Liver (tissue), 9 donors: ENCODE data around the gene CD40. TPM values are rescaled to one million over a fixed set of nuclear protein-coding genes. Genes with fewer than 3 reads are reported as not detected.
A peak's percentile ranks its signal among the peaks of the same experiment; 100 is the strongest.

ENCODE experiments used
- DNase-seq: peaks from one replicate; pipeline ENCODE4 v3.0.0-alpha.2; 2017; ENCODE audit warnings: low spot score
- H3K27ac ChIP-seq, 2 donors: one replicate each; pipeline ENCODE4 v1.7.0; 2013; ENCODE audit warnings: inconsistent platforms in 2 of 2, low read length in 2 of 2, control low read depth in 1 of 2, low read depth in 1 of 2, mild to moderate bottlenecking in 1 of 2
- H3K27me3 ChIP-seq, 4 donors: one replicate each; pipeline versions ENCODE4 v1.6.1 to v1.7.0; 2013; ENCODE audit warnings: low read length in 3 of 4, inconsistent platforms in 1 of 4, mild to moderate bottlenecking in 1 of 4, moderate library complexity in 1 of 4; ENCODE audit not compliant: control insufficient read depth in 4 of 4, insufficient read depth in 4 of 4
- H3K36me3 ChIP-seq, 4 donors: one replicate each; pipeline versions ENCODE4 v1.6.1 to v1.7.0; 2013; ENCODE audit warnings: low read length in 3 of 4, mild to moderate bottlenecking in 3 of 4, low read depth in 1 of 4, moderate library complexity in 1 of 4; ENCODE audit not compliant: control insufficient read depth in 4 of 4, insufficient read depth in 3 of 4
- H3K4me1 ChIP-seq, 4 donors: one replicate each; pipeline versions ENCODE4 v1.6.1 to v1.7.0; 2013; ENCODE audit warnings: low read length in 3 of 4, mild to moderate bottlenecking in 3 of 4, moderate library complexity in 1 of 4; ENCODE audit not compliant: control insufficient read depth in 4 of 4, insufficient read depth in 4 of 4
- H3K4me3 ChIP-seq, 3 donors: one replicate each; pipeline versions ENCODE4 v1.6.1 to v1.7.0; 2013; ENCODE audit warnings: low read length in 3 of 3, control low read depth in 1 of 3, low read depth in 1 of 3, mild to moderate bottlenecking in 1 of 3
- H3K9ac ChIP-seq, 2 donors: one replicate each; pipeline ENCODE4 v1.7.0; 2013; ENCODE audit warnings: low read length in 2 of 2, mild to moderate bottlenecking in 2 of 2, moderate library complexity in 2 of 2, control low read depth in 1 of 2, low read depth in 1 of 2
- H3K9me3 ChIP-seq, 4 donors: one replicate each; pipeline versions ENCODE4 v1.6.1 to v1.7.0; 2013; ENCODE audit warnings: low read length in 3 of 4; ENCODE audit not compliant: control insufficient read depth in 4 of 4
- ATF3 ChIP-seq: IDR thresholded peaks from 2 replicates; pipeline ENCODE4 v1.6.1; 2016; ENCODE audit warnings: antibody characterized with exemption
- EGR1 ChIP-seq, 2 donors: IDR thresholded peaks; 2 replicates each; pipeline ENCODE4 v1.6.1; 2016 to 2018; ENCODE audit warnings: antibody characterized with exemption in 2 of 2, low read depth in 2 of 2
- FOXA1 ChIP-seq: IDR thresholded peaks from 2 replicates; pipeline ENCODE4 v1.6.1; 2016; ENCODE audit warnings: antibody characterized with exemption
- FOXA2 ChIP-seq: IDR thresholded peaks from 2 replicates; pipeline ENCODE4 v1.6.1; 2016; ENCODE audit warnings: antibody characterized with exemption
- GABPA ChIP-seq, 2 donors: IDR thresholded peaks in 1 of 2; conservative IDR thresholded peaks in 1 of 2; 2 replicates each; pipeline ENCODE4 v1.6.1; 2016; ENCODE audit warnings: antibody characterized with exemption in 2 of 2, mild to moderate bottlenecking in 1 of 2, moderate library complexity in 1 of 2
- HNF4A ChIP-seq, 2 donors: conservative IDR thresholded peaks; 2 replicates each; pipeline ENCODE4 v1.6.1; 2016; ENCODE audit warnings: antibody characterized with exemption in 2 of 2, mild to moderate bottlenecking in 2 of 2
- HNF4G ChIP-seq: IDR thresholded peaks from 2 replicates; pipeline ENCODE4 v1.6.1; 2016; ENCODE audit warnings: antibody characterized with exemption
- JUND ChIP-seq, 2 donors: IDR thresholded peaks; 2 replicates each; pipeline ENCODE4 v1.6.1; 2016; ENCODE audit warnings: antibody characterized with exemption in 2 of 2
- MAX ChIP-seq: IDR thresholded peaks from 2 replicates; pipeline ENCODE4 v1.6.1; 2016; ENCODE audit warnings: antibody characterized with exemption
- NR2F2 ChIP-seq: IDR thresholded peaks from 2 replicates; pipeline ENCODE4 v1.6.1; 2016; ENCODE audit warnings: antibody characterized with exemption
- RAD21 ChIP-seq, 2 donors: IDR thresholded peaks; 2 replicates each; pipeline ENCODE4 v1.6.1; 2016; ENCODE audit warnings: antibody characterized with exemption in 2 of 2, mild to moderate bottlenecking in 2 of 2
- RXRA ChIP-seq, 2 donors: IDR thresholded peaks; 2 replicates each; pipeline ENCODE4 v1.6.1; 2017 to 2018; ENCODE audit warnings: antibody characterized with exemption in 2 of 2, mild to moderate bottlenecking in 1 of 2
- SP1 ChIP-seq: IDR thresholded peaks from 2 replicates; pipeline ENCODE4 v1.6.1; 2018; ENCODE audit warnings: antibody characterized with exemption, mild to moderate bottlenecking
- TAF1 ChIP-seq: conservative IDR thresholded peaks from 2 replicates; pipeline ENCODE4 v1.6.1; 2016; ENCODE audit warnings: antibody characterized with exemption, mild to moderate bottlenecking
- YY1 ChIP-seq: IDR thresholded peaks from 2 replicates; pipeline ENCODE4 v1.6.1; 2016; ENCODE audit warnings: antibody characterized with exemption, mild to moderate bottlenecking
- WGBS: extraction: QIAGEN DNeasy Blood & Tissue Kit; methylation state at CpG from one replicate; pipeline ENCODE4 v1.1.7; 2013; 5-methylcytosine and 5-hydroxymethylcytosine counted together
- polyA plus RNA-seq, 2 donors: library from polyadenylated mRNA; stranded (reverse) in 1 of 2; unstranded in 1 of 2; fragments of 200-250 nt in 1 of 2; fragments of >200 nt in 1 of 2; fragmentation: Nextera tagmentation in 1 of 2; extraction: Ambion mirVana in 1 of 2; gene quantifications; one replicate each; pipeline versions ENCODE4 v1.2.1 to v1.2.3, GENCODE V29; 2013 to 2015
- total RNA-seq, 2 donors: library from RNA; depleted of rRNA; stranded (reverse); fragments of >200 nt; gene quantifications; one replicate each; pipeline ENCODE4 v1.2.3, GENCODE V29; 2014
- TF ChIP-seq, protein P1 (sequence below): fragments of 150-350 bp; IDR thresholded peaks from 2 replicates; pipeline ENCODE4 v1.5.1; 2017; ENCODE audit warnings: improper control_type of control experiment, low read depth, low read length; ENCODE audit not compliant: missing input control
- TF ChIP-seq, protein P2 (sequence below): IDR thresholded peaks from 2 replicates; pipeline ENCODE4 v1.6.1; 2016; ENCODE audit warnings: antibody characterized with exemption, mild to moderate bottlenecking
- donor health status: healthy.
- donor health status: healthy.
- donor health status: healthy.
- donor health status: healthy.
- donor health status: healthy.

CD40 gene
- total and polyA plus RNA-seq, 4 donors, result 2.2 to 9.4 (median 6.0) TPM

- peak overlapping the region; percentile 47 to 72 for H3K27ac ChIP-seq
- TF ChIP-seq GABPA (IDR thresholded peaks at IDR 0.05 in 1 of 2, conservative IDR thresholded peaks at IDR 0.05 in 1 of 2) (no peak), RXRA (IDR thresholded peaks at IDR 0.05) (no peak), MAX (no peak), RAD21 (IDR thresholded peaks at IDR 0.05) (no peak), ATF3 (no peak), HNF4A (conservative IDR thresholded peaks at IDR 0.05) (no peak), FOXA1 (no peak)
- H3K9ac ChIP-seq, result peak overlapping the region in 1 of 2 donors; percentile 50
- no peak for DNase-seq
- H3K36me3 ChIP-seq, result peaks cover 0 to 15% (median 4%) of the 10 kb centered on the region in 4 donors
- WGBS, result 24% methylated on average over 15 of the region's 15 CpGs
- no peaks in the 10 kb centered on the region for H3K27me3 ChIP-seq
- H3K4me3 ChIP-seq, result peak overlapping the region; percentile 49 to 59 (median 53)
- H3K9me3 ChIP-seq, result no peaks in the 10 kb centered on the region
- H3K4me1 ChIP-seq, result peaks cover 1 to 24% (median 14%) of the 10 kb centered on the region in 4 donors
Measured at GRCh38 chr20:46118481-46119020, 437 bp downstream of the CD40 start.

- Histone ChIP-seq H3K9me3 (no peaks in the 10 kb centered on the region), H3K27ac (peak overlapping the region in 1 of 2 donors; percentile 47), H3K36me3 (peaks cover 0 to 18% (median 6%) of the 10 kb centered on the region in 4 donors), H3K27me3 (no peaks in the 10 kb centered on the region), H3K4me1 (peaks cover 1 to 24% (median 14%) of the 10 kb centered on the region in 4 donors), H3K9ac (no peak overlapping the region), H3K4me3 (peak overlapping the region in 1 of 3 donors; percentile 11)
- TF ChIP-seq TAF1 (no peak), FOXA1 (no peak), JUND (IDR thresholded peaks at IDR 0.05) (no peak), EGR1 (IDR thresholded peaks at IDR 0.05; ENCODE audit: low read depth in 2 of 2) (no peak), HNF4A (conservative IDR thresholded peaks at IDR 0.05) (no peak), RAD21 (IDR thresholded peaks at IDR 0.05) (no peak), RXRA (IDR thresholded peaks at IDR 0.05) (no peak), YY1 (no peak), FOXA2 (no peak), NR2F2 (no peak), SP1 (no peak), HNF4G (no peak), MAX (no peak), GABPA (IDR thresholded peaks at IDR 0.05 in 1 of 2, conservative IDR thresholded peaks at IDR 0.05 in 1 of 2) (no peak)
- TF ChIP-seq, protein P1, sequence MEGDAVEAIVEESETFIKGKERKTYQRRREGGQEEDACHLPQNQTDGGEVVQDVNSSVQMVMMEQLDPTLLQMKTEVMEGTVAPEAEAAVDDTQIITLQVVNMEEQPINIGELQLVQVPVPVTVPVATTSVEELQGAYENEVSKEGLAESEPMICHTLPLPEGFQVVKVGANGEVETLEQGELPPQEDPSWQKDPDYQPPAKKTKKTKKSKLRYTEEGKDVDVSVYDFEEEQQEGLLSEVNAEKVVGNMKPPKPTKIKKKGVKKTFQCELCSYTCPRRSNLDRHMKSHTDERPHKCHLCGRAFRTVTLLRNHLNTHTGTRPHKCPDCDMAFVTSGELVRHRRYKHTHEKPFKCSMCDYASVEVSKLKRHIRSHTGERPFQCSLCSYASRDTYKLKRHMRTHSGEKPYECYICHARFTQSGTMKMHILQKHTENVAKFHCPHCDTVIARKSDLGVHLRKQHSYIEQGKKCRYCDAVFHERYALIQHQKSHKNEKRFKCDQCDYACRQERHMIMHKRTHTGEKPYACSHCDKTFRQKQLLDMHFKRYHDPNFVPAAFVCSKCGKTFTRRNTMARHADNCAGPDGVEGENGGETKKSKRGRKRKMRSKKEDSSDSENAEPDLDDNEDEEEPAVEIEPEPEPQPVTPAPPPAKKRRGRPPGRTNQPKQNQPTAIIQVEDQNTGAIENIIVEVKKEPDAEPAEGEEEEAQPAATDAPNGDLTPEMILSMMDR, result no peak
- TF ChIP-seq, protein P2, sequence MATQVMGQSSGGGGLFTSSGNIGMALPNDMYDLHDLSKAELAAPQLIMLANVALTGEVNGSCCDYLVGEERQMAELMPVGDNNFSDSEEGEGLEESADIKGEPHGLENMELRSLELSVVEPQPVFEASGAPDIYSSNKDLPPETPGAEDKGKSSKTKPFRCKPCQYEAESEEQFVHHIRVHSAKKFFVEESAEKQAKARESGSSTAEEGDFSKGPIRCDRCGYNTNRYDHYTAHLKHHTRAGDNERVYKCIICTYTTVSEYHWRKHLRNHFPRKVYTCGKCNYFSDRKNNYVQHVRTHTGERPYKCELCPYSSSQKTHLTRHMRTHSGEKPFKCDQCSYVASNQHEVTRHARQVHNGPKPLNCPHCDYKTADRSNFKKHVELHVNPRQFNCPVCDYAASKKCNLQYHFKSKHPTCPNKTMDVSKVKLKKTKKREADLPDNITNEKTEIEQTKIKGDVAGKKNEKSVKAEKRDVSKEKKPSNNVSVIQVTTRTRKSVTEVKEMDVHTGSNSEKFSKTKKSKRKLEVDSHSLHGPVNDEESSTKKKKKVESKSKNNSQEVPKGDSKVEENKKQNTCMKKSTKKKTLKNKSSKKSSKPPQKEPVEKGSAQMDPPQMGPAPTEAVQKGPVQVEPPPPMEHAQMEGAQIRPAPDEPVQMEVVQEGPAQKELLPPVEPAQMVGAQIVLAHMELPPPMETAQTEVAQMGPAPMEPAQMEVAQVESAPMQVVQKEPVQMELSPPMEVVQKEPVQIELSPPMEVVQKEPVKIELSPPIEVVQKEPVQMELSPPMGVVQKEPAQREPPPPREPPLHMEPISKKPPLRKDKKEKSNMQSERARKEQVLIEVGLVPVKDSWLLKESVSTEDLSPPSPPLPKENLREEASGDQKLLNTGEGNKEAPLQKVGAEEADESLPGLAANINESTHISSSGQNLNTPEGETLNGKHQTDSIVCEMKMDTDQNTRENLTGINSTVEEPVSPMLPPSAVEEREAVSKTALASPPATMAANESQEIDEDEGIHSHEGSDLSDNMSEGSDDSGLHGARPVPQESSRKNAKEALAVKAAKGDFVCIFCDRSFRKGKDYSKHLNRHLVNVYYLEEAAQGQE, result no peak
- DNase-seq, result no peak
- 53% methylated on average over 2 of the region's 2 CpGs for WGBS
Measured at GRCh38 chr20:46119028-46119546, 973 bp downstream of the CD40 start.
